Measurements from ENCODE around the gene CDH13. TPM values are rescaled to one million over a fixed set of nuclear protein-coding genes. Genes with fewer than 3 reads are reported as not detected.

CDH13 gene
- total RNA-seq, 4 donors from 2014 or later = 5.8 to 36.7 (median 20.4) TPM

DNA sequence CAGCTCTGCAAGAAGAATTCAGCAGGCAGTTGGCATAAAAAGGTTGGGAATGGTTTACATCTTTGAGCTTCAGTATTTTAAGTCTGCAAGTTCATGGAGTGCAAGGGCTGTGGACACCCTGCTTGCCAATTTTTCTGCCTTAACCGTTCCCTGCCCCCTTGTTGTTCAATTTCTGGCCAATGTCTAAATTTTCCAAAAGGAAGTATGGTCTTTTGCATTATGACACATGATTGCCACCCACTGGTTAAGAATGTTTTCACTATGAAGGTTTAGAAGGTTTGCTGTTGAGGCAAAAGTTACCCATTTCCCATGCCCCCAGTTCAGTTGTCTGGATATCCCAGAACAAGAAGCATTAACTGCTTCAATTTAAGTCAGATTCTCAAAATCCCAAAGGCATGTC, 441.9 kb downstream of the CDH13 start:
- Histone ChIP-seq H3K4me1 (peaks cover 4 to 5% of the 10 kb centered on the region in 2 donors), H3K27ac (no peak overlapping the region), H3K9me3 (no peaks in the 10 kb centered on the region), H3K36me3 (no peaks in the 10 kb centered on the region), H3K27me3 (no peaks in the 10 kb centered on the region), H3K4me3 (no peak overlapping the region)
- TF ChIP-seq POLR2A (IDR thresholded peaks at IDR 0.05) (no peak), CTCF (IDR thresholded peaks at IDR 0.05 in 4 of 5, conservative IDR thresholded peaks at IDR 0.05 in 1 of 5) (no peak)
- ATAC-seq (no peak), DNase-seq (no peak)
- intact Hi-C loops (cut with DNase I; ENCODE audit: low total_unique reads) (loop anchor here (10.0 kb wide), 1 partner anchor 334 kb away; no protein-coding TSS in a partner anchor), in situ Hi-C loops (cut with MboI; ENCODE audit: low sequenced_read_pairs in 4 of 4) (no loop called here)

- no peaks in the 10 kb centered on the region for H3K4me1 ChIP-seq
- H3K9me3 ChIP-seq = no peaks in the 10 kb centered on the region
- no peak overlapping the region for H3K27ac ChIP-seq
- no peak for TF ChIP-seq CTCF (IDR thresholded peaks at IDR 0.05 in 4 of 5, conservative IDR thresholded peaks at IDR 0.05 in 1 of 5)
- TF ChIP-seq POLR2A (IDR thresholded peaks at IDR 0.05) = no peak
- H3K4me3 ChIP-seq = no peak overlapping the region
- in situ Hi-C loops (cut with MboI; ENCODE audit: low sequenced_read_pairs in 4 of 4) (no loop called here), intact Hi-C loops (cut with DNase I; ENCODE audit: low total_unique reads) (no loop called here)
- ATAC-seq (no peak), DNase-seq (no peak)
- H3K36me3 ChIP-seq = no peaks in the 10 kb centered on the region
- no peaks in the 10 kb centered on the region for H3K27me3 ChIP-seq
These were observed 443.8 kb downstream of the CDH13 start for GRCh38 chr16:83070416-83071209.

GRCh38 chr16:83075956-83076355, 449.2 kb downstream of the CDH13 start:
- no peak overlapping the region for H3K4me3 ChIP-seq
- in situ Hi-C loops (cut with MboI; ENCODE audit: low sequenced_read_pairs in 4 of 4) (no loop called here), intact Hi-C loops (cut with DNase I; ENCODE audit: low total_unique reads) (no loop called here)
- no peaks in the 10 kb centered on the region for H3K27me3 ChIP-seq
- H3K9me3 ChIP-seq = no peaks in the 10 kb centered on the region
- TF ChIP-seq POLR2A (IDR thresholded peaks at IDR 0.05) (no peak), CTCF (IDR thresholded peaks at IDR 0.05 in 4 of 5, conservative IDR thresholded peaks at IDR 0.05 in 1 of 5) (no peak)
- ATAC-seq (no peak), DNase-seq (no peak)
- no peaks in the 10 kb centered on the region for H3K4me1 ChIP-seq
- H3K27ac ChIP-seq = no peak overlapping the region
- H3K36me3 ChIP-seq = no peaks in the 10 kb centered on the region

GRCh38 chr16:83083361-83083760, 456.6 kb downstream of the CDH13 start:
- H3K9me3 ChIP-seq = no peaks in the 10 kb centered on the region
- in situ Hi-C loops (cut with MboI; ENCODE audit: low sequenced_read_pairs in 4 of 4) (no loop called here), intact Hi-C loops (cut with DNase I; ENCODE audit: low total_unique reads) (loop anchor here (10.0 kb wide), 1 partner anchor 819 kb away; no protein-coding TSS in a partner anchor)
- DNase-seq (no peak), ATAC-seq (no peak)
- H3K36me3 ChIP-seq = no peaks in the 10 kb centered on the region
- TF ChIP-seq CTCF (IDR thresholded peaks at IDR 0.05 in 4 of 5, conservative IDR thresholded peaks at IDR 0.05 in 1 of 5) (no peak), POLR2A (IDR thresholded peaks at IDR 0.05) (no peak)
- no peaks in the 10 kb centered on the region for H3K27me3 ChIP-seq
- H3K27ac ChIP-seq = no peak overlapping the region
- no peak overlapping the region for H3K4me3 ChIP-seq
- H3K4me1 ChIP-seq = no peaks in the 10 kb centered on the region
